PC-9 (cell line): Measurements from ENCODE around the gene IL22.

Experiments used
- CTCF ChIP-seq: fragments of 200-600 bp; sonication (generic); conservative IDR thresholded peaks from 2 replicates; pipeline ENCODE4 v1.6.1; 2017; ENCODE audit warnings: mixed run types, antibody characterized with exemption, mild to moderate bottlenecking, moderate library complexity
- EZH2 ChIP-seq: fragments of 200-600 bp; sonication (generic); IDR thresholded peaks from 2 replicates; pipeline ENCODE4 v1.8.0; 2017; ENCODE audit warnings: antibody characterized with exemption, low read depth

- TF ChIP-seq CTCF = no peak
- no peak for TF ChIP-seq EZH2
Measured at GRCh38 chr12:68229956-68230355, 23.4 kb downstream of the IL22 start.
